Fibroblast of skin of right quadriceps (primary cell): Measurements from ENCODE around the gene XRCC5.
"Not testable (repeated sequence)": the region's sequence is repeated elsewhere in the genome, so short reads cannot be mapped to it uniquely, and the experiment has no call there.

ENCODE experiments used
- DNase-seq: peaks from one replicate; pipeline ENCODE4 v3.0.0-alpha.2; 2013

Gene XRCC5

DNA sequence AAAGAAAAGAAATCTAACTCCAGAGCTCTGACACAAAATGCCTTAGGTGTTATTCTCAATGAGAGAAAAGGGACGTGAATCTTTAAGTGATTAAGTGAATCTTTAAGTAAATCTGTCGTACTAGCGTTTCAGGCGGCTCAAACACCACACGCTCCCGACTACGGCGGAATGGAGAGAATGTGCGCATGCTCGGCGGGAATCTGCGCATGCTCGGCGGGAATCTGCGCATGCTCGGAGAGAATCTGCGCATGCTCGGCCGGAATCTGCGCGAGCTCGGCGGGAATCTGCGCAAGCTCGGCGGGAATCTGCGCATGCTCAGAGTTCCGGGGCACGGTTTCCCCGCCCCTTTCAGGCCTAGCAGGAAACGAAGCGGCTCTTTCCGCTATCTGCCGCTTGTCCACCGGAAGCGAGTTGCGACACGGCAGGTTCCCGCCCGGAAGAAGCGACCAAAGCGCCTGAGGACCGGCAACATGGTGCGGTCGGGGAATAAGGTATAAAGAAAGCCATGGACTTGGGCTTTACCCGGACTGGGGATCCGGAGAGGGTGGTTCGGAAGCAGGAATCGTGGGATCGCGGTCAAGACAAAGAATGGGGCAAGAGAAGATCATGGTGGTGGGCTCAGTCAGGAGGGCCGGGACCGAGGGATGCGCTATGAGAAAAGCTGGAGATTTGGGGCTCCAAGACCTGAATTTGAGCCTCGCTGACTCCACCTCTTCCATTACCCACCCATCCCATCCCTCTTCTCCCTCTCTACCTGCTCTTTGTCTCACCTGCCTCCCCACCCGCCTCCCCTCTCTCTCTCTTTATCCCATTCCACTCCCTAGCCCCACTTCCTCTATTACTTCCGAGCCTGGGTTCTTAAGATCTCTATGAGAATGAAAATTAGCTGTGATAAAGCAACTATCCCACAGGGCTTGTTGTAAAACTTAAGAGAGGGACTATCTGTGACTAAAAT, at the start of gene XRCC5:
TSS of gene XRCC5 (plus strand) at position 382 of the 955 bp plus-strand sequence. CDS start at position 471, 89 bp downstream.
- DNase-seq = peak; percentile 96

DNA sequence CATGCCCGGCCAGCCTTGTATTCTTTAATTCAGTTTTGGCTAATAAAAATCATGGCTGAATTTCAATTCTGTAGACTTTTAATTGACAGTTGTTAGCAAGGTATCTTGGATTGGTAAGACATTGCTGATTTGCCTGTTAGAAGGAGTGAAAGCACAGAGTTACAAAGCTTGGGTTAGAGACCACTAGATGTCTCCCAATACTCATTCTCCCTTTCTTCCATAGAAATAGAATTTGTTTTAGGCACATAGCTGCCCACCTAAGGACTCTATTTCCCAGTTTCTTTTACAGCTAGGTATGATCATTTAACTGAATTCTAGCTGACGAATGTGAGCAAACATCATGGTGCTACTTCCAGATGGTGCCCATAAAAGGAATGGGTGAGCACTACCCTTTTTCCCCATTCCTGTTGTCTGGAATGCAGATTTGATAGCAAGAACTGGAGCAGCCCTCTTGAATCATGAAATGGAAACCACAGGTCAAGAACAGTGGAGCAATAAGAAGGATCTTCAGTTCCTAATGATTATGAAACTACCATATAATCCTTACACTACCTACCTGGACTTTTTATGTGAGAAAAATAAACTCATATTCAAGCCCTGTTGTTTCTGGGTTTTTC, 45.0 kb upstream of the XRCC5 start:
- DNase-seq = peak; percentile 32

- DNase-seq = no peak
Measured at GRCh38 chr2:216064665-216065064, 44.5 kb upstream of the XRCC5 start.

DNA sequence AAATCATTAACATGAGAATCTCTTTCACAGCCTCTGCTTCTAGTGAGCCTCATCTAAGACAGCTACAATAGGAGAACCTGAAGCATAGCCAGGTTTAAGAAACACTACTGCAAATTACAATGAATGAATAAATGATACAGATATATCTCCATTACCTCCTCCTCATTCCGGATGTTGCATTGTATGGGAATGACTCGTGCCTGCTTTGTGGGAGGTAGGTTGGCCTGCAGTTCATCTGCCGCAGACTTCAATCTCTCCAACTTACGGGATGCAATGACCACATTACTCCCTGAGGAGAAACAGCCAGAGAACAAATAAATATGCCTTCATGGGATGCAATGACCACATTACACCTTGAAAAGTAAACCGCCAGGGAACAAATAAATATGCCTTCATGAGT, 42.9 kb upstream of the XRCC5 start:
- DNase-seq = peak; percentile 80

GRCh38 chr2:216069028-216069427, 40.1 kb upstream of the XRCC5 start:
- no peak for DNase-seq

DNA sequence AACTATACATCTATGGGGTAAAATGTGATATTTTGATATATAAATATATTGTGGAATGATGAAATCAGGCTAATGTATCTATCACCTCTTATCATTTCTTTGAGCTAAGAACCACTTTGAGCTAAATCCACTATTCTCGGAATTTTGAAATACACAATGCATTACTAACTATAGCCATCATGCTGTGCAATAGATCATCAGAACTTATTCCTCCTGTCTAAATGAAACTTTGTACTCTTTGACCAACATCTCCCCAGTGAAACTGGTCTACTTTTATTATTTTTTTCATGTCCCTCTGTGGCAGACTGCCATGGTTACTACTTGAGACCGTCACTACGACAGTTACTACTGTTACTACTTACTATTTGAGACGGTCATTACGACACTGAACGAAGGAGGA, 39.0 kb upstream of the XRCC5 start:
- no peak for DNase-seq

DNA sequence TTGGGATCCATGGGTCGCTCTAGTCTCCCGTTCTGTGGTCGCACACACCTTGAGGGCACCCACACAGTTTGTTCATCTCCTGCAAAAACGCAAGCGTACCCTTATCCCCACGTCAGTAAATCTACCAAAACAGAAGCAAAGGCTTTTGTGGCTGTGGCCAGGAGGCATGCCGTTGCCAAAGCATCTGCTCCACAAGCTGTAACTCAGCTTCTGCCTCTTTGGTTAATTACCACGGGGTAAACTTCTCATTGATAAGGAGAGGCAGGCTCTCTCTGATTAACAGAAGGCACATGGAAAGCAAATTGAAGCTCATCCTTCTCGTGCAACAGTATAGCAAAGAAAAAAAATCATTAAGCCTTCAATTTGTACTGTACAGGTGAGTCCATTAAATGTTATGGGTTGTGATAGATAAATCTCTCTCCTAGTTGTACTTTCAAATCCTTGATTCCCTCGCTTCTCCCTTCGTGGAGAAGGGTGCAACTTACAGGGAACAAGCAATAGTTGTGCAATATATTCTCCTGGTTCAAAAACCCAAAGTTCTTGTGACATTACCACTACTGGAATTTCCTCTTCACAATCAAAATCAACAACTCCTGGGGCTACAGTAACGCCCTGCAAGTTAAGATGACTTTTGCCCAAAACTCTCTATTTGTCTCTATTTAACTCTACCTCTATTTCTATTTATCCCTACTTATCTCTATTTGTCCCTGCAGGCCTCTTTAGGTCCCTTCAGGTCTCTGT, 37.9 kb upstream of the XRCC5 start:
- no peak for DNase-seq

DNA sequence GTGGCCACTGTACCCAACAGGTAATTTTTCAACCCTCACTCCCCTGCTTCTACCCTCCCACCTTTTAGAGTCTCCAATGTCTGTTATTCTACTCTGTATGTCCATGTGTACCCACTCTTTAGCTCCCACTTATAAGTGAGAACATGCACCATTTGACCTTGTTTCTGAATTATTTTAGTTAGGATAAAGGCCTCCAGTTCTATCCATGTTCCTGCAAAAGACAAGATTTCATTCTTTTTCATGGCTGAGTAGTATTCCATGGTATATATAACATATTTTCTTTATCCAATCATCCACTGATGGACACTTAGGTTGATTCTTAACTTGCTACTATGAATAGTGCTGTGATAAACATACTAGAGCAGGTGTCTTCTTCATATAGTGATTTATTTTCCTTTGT, 36.7 kb upstream of the XRCC5 start:
- no peak for DNase-seq

DNA sequence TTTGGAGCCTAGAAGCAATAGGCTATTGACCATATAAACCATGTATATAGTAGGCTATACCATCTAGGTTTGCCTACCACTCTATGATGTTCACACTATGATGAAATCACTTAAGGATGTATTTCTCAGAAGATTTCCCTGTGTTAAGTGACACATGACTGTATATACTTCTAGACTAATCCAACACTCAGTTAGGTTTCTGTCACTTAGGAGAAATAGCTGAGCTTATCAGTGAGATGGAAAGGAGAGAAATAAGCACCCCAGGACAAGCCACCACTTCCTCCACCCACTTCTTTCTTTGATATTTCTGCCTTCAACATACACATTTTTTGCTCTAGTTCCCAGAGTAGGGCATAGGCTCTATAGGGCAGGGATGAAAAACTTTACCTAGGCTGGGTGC, 35.4 kb upstream of the XRCC5 start:
- no peak for DNase-seq

GRCh38 chr2:216074380-216074779, 34.8 kb upstream of the XRCC5 start:
- DNase-seq = no peak

- DNase-seq = no peak
Measured at GRCh38 chr2:216074794-216075193, 34.4 kb upstream of the XRCC5 start.

- no peak for DNase-seq
Measured at GRCh38 chr2:216075510-216076485, 33.4 kb upstream of the XRCC5 start.

- DNase-seq = no peak
Measured at GRCh38 chr2:216078776-216079175, 30.4 kb upstream of the XRCC5 start.

DNA sequence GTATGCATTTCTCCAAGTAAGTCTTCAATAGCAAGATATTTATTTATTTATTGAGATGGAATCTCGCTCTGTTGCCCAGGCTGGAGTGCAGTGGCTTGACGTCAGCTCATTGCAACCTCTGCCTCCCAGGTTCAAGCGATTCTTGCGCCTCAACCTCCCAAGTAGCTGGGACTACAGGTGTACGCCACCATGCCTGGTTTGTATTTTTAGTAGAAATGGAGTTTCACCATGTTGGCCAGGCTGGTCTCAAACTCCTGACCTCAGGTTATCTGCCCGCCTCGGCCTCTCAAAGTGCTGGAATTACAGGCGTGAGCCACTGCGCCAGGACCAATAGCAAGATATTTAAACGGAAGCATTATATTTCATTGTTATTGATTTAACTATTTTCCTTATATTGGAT, 29.1 kb upstream of the XRCC5 start:
- not testable (repeated sequence) for DNase-seq

GRCh38 chr2:216081012-216081411, 28.1 kb upstream of the XRCC5 start:
- DNase-seq = no peak

GRCh38 chr2:216081487-216082116, 27.5 kb upstream of the XRCC5 start, which contains the start of the genes PECR and TMEM169:
Gene PECR, minus strand, starts transcription at chr2:216081809. Its CDS starts 68 bp downstream, at chr2:216081741.
Gene TMEM169, plus strand, starts transcription at chr2:216081919. Its CDS starts 14,045 bp downstream, at chr2:216095964.
- DNase-seq = peak; percentile 56

DNA sequence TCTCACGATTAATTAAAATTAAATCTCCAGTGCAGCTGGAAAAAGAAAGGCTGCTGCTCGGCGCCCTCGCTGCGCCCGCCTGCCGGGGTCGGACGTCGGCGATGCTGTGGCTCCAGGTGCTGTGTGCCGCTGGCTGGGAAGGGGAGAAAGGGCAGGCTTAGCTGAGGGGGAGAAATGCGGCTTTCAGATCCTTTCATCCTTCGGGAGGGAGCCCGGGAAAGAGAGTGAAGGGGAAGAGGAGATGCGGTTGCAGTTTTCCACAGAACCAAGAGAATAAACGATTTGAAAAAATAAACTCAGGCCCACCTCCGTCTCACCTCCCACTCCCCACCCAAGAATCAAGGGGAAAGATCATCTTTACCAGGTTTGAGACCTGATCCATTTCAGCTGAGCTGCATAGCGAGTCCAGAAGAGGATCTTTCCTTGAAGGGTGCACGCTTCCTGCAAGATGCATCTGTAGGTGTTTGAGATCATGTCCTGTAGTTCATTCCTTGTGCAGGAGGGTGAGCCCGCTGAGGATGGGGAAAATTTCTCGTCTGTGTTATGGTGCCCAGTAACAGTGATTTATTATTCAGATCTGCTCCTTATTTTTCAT, 26.9 kb upstream of the XRCC5 start:
- DNase-seq = no peak

DNA sequence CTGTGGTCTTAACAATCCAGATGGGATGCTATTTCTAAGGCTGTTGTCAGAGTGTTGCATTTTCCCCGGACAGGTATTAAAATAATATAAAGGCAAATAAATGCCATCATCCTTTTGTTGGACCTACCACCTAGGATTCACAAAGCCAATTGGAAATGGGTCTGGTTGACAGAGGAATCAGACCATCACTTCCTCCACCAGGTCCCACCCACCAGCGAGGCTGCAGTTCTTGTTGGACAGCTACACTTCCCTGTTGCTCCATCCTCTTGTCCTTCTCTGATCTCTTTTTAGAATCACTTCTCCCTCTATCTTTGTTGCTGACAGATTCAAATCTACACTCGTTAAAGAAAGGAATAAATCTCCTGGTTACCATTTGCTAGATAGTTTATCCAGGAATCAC, 26.3 kb upstream of the XRCC5 start:
- DNase-seq = no peak

GRCh38 chr2:216083464-216084281, 25.5 kb upstream of the XRCC5 start:
- DNase-seq = peak; percentile 68

DNA sequence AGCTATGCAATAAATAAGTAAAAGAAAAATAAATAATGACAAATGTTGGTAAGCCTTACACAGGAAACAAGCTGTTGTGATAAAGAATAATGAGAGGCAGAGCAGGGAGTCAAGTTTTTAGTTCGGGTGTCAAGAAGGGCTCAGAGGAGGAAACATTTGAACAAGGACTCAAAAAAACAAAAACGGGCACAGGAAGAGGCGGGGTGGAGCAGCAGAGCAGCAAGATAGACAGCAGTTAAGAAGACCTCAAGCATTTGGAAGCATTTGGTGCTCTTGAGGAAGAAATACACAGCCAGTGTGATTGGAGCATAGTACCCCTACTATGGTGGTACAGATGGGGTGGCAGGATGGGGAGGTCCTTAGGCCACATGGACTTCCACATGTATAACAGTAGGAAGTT, 24.6 kb upstream of the XRCC5 start:
- no peak for DNase-seq
